AG09319 (cell line): ENCODE data around the gene CCDC148.

ENCODE experiments used
- DNase-seq: peaks from one replicate; pipeline ENCODE4 v3.0.0-alpha.2; 2010; ENCODE audit warnings: low read depth; ENCODE audit errors: extremely low read depth
- TF ChIP-seq, protein P1 (sequence below): IDR thresholded peaks from 2 replicates; pipeline ENCODE4 v1.5.1; 2011; ENCODE audit warnings: low read depth, mild to moderate bottlenecking, inconsistent platforms, low read length, moderate library complexity

Gene CCDC148

DNA sequence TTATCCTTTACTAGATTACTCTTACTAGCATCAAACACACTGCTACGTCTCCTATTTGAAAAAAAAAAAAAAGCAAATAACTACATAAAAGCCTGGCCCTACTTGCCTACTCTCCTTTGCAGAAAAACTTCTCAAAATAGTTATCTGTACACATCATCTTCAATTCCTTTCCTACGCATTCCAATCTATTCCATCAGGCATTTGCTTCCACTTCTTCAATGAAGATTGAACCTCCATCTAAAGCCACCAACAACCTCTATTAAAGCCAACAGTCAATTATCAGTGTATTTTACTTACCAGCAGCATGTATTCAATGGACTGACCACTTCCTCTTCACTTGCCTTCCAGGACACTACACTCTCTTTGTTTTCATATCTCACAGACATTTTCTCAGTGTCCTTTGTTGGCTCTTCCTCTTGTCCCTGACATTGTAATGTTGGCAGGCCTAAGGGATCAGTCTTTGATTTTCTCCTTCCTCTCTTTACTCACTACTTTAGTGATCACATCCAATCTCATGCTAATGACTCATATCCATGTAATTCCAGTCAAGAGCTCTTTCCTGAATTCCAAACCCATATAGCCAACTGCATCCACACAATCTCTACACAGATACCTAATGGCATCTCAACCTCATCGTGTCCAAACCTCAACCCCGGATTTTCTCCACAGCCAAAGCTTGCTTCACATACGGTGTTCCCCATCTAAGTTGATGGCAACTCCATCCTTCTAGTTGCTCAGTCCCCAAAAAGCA, 131.3 kb downstream of the CCDC148 start:
- no peak for DNase-seq
- TF ChIP-seq, protein P1, sequence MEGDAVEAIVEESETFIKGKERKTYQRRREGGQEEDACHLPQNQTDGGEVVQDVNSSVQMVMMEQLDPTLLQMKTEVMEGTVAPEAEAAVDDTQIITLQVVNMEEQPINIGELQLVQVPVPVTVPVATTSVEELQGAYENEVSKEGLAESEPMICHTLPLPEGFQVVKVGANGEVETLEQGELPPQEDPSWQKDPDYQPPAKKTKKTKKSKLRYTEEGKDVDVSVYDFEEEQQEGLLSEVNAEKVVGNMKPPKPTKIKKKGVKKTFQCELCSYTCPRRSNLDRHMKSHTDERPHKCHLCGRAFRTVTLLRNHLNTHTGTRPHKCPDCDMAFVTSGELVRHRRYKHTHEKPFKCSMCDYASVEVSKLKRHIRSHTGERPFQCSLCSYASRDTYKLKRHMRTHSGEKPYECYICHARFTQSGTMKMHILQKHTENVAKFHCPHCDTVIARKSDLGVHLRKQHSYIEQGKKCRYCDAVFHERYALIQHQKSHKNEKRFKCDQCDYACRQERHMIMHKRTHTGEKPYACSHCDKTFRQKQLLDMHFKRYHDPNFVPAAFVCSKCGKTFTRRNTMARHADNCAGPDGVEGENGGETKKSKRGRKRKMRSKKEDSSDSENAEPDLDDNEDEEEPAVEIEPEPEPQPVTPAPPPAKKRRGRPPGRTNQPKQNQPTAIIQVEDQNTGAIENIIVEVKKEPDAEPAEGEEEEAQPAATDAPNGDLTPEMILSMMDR: no peak

DNA sequence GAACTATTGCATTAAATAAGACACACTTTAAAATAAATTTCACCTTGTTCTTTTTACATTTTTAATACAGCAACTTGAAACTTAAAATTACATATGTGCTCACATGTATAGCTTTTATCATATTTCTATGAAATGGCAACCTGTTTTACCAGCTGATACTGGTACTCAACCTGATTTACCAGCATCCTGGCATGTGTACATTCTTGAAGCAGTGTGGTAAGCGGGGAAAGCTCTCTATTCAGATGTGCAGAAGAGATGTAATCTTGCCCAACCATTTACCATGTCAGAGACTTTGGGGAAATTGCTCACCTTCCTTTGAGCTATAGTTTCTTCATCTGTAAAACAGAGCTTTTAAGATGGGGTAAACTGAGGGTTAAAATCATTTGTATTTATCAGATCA, 133.2 kb downstream of the CCDC148 start:
- DNase-seq: no peak
- TF ChIP-seq, protein P1: no peak

GRCh38 chr2:158321264-158321663, 135.3 kb downstream of the CCDC148 start:
- TF ChIP-seq, protein P1: no peak
- DNase-seq: no peak

DNA sequence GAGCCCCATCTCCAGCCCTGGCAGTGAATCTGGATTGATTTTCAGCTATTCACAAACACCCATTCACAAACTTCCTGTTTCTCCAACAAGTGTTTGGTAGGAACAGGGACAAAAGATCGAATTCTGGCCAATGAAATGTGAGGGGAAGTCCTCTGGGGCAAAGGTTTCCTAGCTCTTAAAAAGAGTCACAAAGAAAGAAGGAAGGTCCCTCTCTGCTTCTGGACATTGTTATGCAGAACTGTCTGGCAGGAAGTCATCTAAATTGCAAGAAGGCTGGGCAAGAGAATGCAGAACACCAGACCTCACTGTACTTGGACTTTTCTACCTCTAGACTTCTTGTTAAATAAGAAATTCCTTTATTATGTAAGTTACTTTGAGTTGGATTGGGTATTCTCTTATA, 137.3 kb downstream of the CCDC148 start:
- TF ChIP-seq, protein P1: no peak
- no peak for DNase-seq

GRCh38 chr2:158317642-158318041, 138.9 kb downstream of the CCDC148 start:
- no peak for DNase-seq
- TF ChIP-seq, protein P1: no peak

DNA sequence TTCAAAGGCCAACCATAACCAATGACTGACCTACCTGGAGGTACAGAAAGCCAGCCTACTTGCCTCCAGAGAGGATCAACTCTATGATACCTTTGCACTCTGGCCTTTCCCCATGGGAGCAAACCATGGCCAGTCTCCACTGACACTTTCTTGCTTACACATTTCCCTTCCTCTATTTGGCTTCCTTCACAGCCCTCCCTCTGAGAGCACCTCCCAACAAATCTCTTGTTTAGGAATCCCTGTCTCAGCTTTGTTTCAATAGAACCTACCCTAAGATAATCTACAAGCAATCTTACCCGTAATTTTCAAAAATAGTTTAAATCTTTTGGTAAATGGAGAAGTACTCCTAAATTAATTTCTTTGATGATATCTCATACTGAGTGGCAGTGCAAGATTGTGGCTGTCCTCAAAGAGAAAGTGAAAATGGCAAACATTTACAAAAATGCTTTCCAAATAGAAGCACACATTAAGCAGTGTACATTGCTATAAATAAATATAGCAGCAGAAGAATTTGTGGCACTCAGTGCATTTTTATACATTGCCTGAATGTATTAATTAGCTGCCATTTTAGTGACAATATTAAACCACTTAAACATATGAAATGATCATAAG, 140.6 kb downstream of the CCDC148 start:
- no peak for DNase-seq
- TF ChIP-seq, protein P1: no peak

- TF ChIP-seq, protein P1: no peak
- DNase-seq: no peak
Observed at GRCh38 chr2:158315000-158315399, 141.6 kb downstream of the CCDC148 start.
